DMS114 treated with DMSO at 0.1 percent for 48 hours (cell line): ENCODE measurements around the gene ENTR1.

Experiments
- DNase-seq: peaks from one replicate; lab custom pipeline; 2025; ENCODE audit not compliant: unreplicated experiment; lab: John Stamatoyannopoulos, UW

ENTR1 gene

DNA sequence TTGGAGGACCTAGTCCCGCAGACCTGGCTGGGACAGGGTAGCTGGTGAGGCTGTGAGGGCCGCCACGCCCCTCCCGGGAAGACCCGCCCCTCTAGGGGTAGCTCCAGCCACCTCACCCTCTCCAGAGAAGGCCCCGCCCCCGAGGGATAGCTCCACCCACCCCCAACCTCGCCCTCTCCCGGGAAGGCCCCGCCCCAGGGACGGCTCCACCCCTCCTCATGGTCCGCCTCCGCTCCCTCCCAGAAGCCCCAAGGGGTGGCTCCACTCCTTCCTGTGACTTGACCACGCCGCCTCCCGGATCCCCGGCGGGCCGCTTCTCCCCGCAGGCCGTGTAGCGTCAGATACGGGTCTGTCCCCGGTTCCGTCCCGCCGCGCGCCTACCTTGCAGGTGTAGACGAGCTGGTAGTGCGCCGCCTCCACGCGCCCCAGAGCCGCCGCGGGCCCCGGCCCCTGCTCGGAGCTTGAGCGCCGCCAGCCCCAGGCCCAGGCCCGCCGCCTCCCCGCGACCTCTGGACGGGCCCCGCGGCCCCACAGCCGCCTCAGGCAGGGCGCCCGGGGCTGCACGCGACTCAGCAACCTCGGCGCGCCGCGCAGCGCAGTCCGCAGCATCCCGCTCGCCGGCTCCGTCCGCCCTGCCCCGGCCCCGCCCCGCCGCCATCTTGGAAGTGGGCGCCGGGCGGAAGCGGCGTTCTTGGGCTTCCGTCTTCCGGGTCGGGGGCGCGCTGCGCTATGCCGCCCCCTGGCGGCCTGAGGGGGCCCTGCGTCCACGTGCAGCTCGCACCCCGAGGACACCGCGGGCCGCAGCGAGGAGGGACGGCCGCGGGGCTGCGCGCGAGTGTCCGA is 47.1 kb downstream of the ENTR1 start, which contains the start of gene DNLZ:
Gene DNLZ, minus strand, starts transcription at position 639 of the 843 bp plus-strand sequence. Its CDS starts 30 bp downstream, at position 609.
- peak; percentile 64 for DNase-seq

DNA sequence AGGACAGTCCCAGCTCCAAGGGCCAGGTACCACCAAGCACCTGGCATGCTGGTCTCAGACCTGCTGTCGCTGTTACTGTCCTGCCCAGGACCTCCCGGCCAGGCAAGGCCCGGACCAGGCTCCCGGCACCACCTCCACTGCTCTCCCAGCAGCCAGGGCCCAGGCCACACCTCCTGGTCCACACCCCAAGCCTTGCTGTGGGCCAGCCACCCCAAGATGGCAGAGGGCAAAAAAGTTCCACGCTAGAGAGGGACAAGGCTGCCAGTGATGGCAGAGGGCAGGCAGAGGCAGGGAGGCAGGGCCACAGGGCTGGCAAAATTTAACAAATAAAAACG is 48.0 kb downstream of the ENTR1 start:
- no peak for DNase-seq

DNA sequence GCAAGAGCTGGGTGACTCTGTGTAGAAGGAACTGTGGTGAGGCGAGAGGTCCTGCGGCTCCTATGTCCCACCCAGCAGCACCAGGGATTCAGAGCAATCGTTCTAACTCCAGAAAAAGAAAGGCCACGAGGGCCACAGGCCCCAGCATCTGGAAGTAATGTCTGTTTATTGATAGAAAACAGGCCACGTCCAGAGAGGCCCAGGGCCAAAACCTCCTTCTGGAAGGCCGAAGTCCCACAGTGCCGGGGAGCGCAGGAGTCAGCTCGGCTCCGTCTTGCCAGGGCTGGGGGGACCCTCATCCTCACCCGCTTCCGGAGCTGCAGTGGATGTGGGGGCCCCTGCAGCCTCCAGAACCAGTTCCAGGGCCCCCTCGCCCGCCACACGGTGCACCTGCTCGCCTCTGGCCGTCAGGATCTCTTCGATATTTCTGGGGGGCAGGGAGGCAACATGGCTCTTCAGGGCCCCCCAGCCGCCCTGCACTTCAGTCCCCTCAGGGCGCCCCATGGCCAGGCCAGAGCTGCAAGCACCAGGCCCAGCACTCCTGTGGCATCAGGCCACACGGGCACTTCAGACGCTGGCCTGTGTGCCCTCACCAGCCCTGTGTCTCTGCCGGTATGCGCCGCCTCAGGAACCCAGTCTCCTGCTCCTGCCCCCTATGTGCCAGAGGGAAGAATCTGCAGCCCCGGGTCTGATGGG is 48.5 kb downstream of the ENTR1 start:
- no peak for DNase-seq

DNA sequence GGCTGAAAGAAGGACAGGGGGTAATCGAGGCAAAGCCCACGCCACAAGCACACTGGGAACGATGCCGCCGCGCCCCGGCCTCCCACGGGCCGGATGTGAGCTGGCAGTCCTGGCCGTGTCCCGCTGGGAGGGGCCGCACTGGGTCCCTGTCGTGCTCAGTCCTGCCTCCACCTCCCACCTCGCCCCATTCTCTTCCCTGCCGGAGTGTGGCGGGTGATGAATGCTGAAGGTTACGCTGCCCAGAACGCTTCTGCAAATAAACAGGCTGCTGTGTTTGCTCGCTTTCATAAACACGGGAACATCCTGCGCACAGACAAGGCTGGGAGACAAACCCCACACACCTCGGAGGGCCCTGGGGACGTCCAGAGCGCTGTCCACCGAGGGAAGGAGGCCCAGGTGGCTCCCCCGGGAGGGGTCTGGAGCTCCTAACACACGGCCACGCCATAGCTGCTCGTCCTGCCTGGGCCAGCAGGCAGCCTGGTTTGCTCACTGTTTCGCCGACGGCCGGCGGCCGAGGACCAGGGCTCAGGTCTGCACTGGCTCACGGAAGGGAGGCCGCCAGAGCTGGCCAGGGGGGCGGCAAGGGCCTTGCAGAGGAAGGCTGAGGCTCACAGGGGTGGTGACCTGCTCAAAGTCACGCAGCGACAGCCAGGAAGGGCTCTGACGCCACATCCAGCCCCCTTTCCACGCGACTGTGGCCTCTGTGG is 49.2 kb downstream of the ENTR1 start:
- DNase-seq = no peak

DNA sequence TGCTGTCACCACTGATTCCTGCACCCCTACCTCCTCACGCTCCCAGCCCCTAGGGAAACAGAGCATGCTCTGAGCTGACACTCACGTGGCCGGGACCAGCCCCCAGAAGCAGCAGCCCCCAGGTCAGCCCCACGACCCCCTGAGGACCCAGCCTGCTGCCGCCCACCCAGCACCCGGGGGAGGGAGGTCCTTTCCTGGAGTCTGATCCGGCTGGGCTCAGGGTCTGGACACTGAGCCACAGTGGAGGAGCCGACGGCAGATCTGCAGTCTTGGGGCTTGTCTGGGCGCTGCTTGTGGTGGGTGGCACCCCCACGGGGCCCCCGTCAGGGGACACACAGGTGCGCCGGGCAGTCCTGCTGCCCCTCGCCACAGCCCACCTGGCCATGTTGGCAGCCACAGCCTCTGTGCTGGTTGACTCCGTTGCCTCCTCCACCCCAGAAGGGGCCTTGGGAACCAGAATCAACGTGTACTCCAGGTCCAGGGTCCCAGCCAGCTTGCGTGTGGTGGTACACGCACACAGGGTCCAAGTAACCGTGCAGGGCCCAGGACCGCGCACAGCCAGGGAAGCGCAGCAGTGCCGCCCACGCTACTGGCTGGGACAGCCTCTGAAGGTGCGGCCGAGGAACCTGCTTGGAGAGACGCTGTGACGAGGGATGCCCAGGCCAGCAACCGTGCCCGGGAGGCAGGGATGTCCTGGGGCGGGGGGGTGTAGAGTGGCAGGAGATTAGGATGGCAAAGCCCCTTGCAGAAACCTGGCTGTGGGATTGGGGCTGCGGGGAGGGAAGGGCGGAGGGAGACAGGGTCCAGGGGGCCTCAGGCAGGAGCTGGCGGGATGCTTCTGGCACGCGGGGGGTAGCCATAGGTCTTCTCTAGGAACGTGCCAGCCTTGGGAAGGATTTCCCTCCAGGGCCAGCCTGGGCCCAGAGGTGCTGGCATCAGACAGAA is 50.4 kb downstream of the ENTR1 start:
- no peak for DNase-seq

DNA sequence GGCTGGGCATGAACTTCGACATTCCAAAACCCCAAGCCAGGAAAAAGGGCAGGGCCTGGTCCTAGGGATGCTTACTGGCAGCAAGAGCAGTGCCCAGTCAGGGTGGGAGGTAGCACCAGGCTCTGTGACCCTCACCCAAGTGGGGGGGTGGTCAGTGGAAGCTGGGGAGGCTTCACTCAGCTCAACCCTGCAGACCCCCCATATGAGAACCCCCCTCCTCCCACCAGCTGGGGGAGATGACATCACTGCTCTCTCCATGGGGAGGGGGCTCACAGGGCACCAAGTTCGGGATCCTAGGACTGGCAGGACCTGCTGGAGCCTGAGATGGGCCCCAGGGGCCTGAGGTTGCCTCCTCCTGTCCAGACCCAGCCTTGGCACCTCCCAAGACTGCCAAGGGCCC is 51.5 kb downstream of the ENTR1 start:
- DNase-seq = no peak

DNA sequence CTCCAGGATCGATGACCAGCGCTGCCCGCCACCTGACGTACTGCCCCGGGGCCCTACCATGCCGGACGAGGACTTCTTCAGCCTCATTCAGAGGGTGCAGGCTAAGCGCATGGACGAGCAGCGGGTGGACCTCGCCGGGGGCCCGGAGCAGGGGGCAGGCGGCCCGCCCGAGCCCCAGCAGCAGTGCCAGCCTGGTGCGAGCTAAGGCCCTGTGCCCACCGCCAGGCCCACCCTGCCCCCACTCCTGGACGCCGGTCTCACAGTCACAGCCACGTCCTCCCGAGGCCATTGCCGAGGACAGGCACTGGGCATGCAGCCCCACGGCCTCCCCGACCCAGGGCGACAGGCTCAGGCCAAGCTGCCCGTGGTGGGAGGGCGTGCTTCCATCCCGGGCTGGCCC is 52.4 kb downstream of the ENTR1 start:
- DNase-seq = no peak

DNA sequence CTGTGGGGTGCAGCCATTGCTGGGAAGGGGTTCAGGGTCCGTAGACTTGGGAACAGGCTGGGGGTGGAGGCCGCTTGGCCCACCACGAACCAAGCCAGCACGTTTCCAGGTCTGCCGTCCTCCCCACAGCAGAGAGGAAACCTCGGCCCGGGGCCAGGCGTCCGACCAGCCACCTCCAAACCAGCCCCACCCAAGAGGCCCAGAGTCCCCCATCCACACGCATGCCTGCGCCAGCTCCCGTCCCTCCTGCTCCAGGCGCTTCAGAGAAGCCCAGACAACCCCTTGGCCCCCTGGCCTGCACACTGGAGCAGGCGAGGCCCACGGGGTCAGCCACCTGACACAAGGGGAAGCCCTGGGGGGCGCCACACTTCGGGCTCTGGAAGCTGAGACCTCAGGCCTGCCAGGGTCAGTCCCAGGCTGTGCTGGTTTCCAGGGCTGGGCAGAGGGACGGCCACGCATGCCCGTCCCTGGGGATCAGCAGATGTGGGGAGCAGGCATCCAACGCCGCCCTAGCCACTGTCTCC is 53.1 kb downstream of the ENTR1 start:
- DNase-seq = no peak

DNA sequence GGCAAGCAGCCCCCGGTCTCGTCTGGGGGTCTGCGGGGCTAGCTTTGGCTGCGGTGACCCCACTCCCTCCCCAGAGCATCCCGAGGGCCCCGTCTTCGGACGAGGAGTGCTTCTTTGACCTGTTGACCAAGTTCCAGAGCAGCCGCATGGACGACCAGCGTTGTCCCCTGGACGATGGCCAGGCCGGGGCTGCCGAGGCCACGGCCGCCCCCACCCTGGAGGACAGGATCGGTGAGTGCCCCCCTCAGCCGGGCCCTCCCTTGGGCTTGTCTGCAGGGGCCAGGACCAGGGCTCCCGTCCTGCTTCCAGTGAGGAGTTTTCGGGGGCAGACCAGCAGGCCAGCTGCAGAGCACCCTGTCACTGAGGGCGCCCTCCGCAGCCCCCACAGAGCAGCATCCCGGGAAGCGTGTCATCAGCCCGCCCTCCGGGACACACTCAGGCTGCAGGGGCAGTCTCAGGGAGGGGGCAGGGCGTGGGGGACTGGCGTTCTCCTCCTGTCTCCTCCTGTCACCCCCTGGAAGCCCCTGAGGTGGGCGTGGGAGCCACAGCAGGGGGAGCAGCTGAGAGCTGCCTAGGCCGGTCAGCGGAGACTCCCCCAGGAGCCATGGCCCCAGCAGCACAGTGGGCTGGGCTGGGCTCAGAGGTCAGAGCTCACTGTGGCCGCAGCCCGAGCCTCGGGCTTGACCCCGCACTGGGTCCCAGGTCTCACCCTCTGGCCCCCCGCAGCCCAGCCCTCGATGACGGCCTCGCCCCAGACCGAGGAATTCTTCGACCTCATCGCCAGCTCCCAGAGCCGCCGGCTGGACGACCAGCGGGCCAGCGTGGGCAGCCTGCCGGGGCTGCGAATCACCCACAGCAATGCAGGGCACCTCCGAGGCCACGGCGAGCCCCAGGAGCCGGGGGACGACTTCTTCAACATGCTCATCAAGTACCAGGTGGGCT is 54.5 kb downstream of the ENTR1 start:
- DNase-seq = no peak

DNA sequence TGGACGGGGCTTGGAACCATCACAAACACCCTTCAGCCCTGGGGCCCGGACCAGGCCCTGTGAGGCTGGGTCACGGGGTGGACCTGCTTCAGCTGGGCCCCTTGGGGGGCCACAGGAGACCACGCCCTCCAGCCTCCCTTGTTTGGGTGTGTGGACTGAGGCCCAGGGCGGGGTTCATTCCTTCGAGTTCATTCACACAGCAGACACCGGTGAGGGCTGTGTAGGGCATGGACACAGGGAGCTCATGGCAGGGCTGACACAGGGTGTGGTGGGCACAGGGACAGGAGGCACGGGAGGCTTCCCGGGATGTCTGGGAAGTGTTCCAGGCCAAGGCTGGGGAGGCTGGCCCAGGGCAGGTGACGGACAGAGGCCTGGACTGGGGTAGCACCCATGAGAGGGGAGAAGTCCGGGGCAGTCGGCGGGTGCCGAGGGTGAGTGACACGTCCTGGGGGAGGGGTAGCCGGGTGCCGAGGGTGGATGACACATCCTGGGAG is 55.8 kb downstream of the ENTR1 start:
- no peak for DNase-seq

DNA sequence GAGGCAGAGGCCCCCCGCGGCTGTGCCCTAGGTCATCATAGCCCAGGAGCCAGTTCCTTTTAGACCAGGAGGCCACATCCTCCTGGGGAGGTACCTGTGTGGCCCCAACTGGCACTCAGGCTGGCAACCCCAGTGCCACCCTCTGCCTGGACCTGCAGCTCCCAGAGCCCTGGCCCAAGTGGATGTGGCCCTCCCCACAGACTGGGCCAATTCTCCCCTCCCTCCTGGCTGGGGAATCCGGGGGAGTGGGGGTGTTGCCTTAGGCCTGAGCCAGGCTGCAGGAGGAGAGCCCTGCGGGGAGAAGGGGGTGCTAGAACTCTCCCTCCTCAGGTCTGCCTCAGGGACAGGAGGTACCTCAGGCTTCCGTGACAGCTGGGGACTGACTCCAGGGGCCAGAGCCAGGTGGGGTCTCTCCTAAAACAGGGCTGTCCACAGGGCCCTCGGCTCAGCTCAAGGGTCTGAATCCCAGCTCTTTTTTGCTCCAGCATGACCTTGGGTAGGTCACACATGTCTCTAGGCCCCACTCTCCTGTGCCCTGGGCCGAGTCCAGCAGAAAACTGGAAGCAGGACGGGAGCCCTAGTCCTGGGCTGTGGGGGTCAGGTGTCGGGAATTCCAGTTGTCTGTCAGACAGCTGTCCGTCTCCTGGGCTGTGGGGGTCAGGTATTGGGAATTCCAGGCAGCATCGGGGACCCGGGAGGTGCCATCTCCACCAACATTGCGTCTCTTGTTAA is 56.5 kb downstream of the ENTR1 start:
- no peak for DNase-seq

DNA sequence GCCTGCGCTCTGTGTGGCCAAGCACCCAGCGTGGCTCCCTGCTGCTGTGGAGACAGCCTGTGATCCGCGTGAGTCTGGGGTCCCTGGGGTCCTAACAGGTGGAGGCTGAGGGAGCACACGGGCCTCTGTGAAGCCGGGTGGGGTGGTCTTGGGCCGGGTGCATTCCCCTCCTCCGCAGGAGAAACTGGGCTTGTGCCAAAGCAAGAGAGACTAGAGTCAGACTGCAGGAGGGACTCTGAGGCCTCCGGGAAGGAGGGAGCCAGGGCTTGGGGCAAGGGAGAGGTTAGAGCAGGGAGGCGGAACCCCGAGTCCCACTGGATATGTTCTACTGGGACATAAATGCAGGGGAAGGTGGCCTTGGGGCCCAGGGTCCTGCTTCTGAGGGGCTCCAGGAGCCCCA is 57.3 kb downstream of the ENTR1 start:
- DNase-seq = no peak

DNA sequence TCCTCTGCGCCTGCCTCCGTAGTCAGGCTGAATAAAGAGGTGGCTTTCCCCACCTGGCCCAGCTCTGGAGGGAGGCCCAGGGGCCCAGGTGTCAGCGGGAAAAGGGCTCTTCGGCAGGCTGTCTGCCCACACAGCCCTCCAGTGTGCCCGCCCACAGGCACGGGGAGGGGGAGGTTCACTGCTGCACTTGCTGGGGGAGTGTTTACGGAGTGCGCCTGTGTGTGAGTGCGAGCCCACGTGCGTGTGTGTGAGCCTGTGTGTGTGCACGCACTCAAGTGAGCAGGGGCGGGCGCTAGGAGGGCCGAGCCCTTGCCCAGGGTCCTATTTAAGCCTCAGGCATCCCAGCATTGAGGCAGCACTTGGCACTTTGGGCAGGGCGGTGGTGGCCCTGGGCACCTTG is 57.7 kb downstream of the ENTR1 start:
- DNase-seq = no peak
